HL-60 (cell line): ENCODE results near the gene ERF.

Experiments used
- DNase-seq, 2 experiments: peaks; one replicate each; pipeline ENCODE4 v3.0.0-alpha.2; 2010 to 2020; ENCODE audit warnings: low read depth in 1 of 2, low spot score in 1 of 2
- H3K27ac ChIP-seq: fragments of 250-450 bp; sonication (Bioruptor Pico); replicated peaks from 2 replicates; pipeline ENCODE4 v1.5.1; 2020; ENCODE audit warnings: mild to moderate bottlenecking, moderate library complexity
- H3K27me3 ChIP-seq: fragments of 250-450 bp; sonication (Bioruptor Pico); 2 replicates; pipeline ENCODE4 v1.5.1; 2021; ENCODE audit warnings: mild to moderate bottlenecking, moderate library complexity; ENCODE audit not compliant: insufficient read depth, poor library complexity, severe bottlenecking
- H3K4me3 ChIP-seq: replicated peaks from 2 replicates; pipeline ENCODE4 v1.5.1; 2011; ENCODE audit warnings: mild to moderate bottlenecking, control low read depth, low read length; ENCODE audit not compliant: insufficient read depth
- CTCF ChIP-seq: IDR thresholded peaks from one replicate; pipeline ENCODE4 v1.5.1; 2011; ENCODE audit warnings: low read length, control low read depth, inconsistent platforms; ENCODE audit not compliant: insufficient read depth
- GABPA ChIP-seq: IDR thresholded peaks from 2 replicates; pipeline ENCODE4 v1.6.1; 2012; ENCODE audit warnings: low read depth
- POLR2AphosphoS5 ChIP-seq: IDR thresholded peaks from 2 replicates; pipeline ENCODE4 v1.6.1; 2012; ENCODE audit warnings: low read depth
- SPI1 ChIP-seq: IDR thresholded peaks from 2 replicates; pipeline ENCODE4 v1.6.1; 2012; ENCODE audit warnings: low read depth, mild to moderate bottlenecking, borderline replicate concordance
- TF ChIP-seq, protein P1 (sequence below): IDR thresholded peaks from 2 replicates; pipeline ENCODE4 v1.6.1; 2012; ENCODE audit warnings: low read depth; ENCODE audit not compliant: insufficient replicate concordance

The ERF gene

DNA sequence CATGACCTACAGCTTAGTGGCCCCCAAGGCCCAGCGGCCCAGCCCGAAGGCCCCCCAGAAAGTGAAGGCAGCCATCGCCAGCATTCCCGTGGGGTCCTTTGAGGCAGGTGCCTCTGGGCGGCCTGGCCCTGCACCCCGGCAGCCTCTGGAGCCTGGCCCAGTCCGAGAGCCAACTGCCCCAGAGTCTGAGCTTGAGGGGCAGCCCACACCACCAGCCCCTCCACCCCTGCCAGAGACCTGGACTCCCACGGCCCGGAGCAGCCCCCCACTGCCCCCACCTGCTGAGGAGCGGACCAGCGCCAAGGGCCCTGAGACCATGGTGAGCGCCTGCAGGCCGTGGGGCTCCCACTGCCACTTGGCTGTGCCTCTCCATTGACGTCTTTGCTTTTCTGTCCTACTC, 38.0 kb upstream of the ERF start:
- H3K27me3 ChIP-seq: no peaks in the 10 kb centered on the region
- no peak overlapping the region for H3K4me3 ChIP-seq
- DNase-seq: no peak
- no peak overlapping the region for H3K27ac ChIP-seq
- TF ChIP-seq, protein P1, sequence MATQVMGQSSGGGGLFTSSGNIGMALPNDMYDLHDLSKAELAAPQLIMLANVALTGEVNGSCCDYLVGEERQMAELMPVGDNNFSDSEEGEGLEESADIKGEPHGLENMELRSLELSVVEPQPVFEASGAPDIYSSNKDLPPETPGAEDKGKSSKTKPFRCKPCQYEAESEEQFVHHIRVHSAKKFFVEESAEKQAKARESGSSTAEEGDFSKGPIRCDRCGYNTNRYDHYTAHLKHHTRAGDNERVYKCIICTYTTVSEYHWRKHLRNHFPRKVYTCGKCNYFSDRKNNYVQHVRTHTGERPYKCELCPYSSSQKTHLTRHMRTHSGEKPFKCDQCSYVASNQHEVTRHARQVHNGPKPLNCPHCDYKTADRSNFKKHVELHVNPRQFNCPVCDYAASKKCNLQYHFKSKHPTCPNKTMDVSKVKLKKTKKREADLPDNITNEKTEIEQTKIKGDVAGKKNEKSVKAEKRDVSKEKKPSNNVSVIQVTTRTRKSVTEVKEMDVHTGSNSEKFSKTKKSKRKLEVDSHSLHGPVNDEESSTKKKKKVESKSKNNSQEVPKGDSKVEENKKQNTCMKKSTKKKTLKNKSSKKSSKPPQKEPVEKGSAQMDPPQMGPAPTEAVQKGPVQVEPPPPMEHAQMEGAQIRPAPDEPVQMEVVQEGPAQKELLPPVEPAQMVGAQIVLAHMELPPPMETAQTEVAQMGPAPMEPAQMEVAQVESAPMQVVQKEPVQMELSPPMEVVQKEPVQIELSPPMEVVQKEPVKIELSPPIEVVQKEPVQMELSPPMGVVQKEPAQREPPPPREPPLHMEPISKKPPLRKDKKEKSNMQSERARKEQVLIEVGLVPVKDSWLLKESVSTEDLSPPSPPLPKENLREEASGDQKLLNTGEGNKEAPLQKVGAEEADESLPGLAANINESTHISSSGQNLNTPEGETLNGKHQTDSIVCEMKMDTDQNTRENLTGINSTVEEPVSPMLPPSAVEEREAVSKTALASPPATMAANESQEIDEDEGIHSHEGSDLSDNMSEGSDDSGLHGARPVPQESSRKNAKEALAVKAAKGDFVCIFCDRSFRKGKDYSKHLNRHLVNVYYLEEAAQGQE: no peak
- no peak for TF ChIP-seq GABPA
- TF ChIP-seq SPI1: no peak
- TF ChIP-seq POLR2AphosphoS5: no peak
- TF ChIP-seq CTCF: no peak

GRCh38 chr19:42292042-42292960, 37.4 kb upstream of the ERF start:
- Histone ChIP-seq H3K27me3 (no peaks in the 10 kb centered on the region), H3K4me3 (no peak overlapping the region), H3K27ac (no peak overlapping the region)
- DNase-seq: no peak
- TF ChIP-seq SPI1 (no peak), GABPA (no peak), POLR2AphosphoS5 (no peak), CTCF (no peak)
- TF ChIP-seq, protein P1: no peak

GRCh38 chr19:42291435-42291810, 36.5 kb upstream of the ERF start:
- Histone ChIP-seq H3K27me3 (no peaks in the 10 kb centered on the region), H3K27ac (no peak overlapping the region), H3K4me3 (no peak overlapping the region)
- TF ChIP-seq CTCF (no peak), SPI1 (no peak), GABPA (no peak), POLR2AphosphoS5 (no peak)
- TF ChIP-seq, protein P1: no peak
- DNase-seq: no peak
